WI38 (cell line): ENCODE results near the gene CTPS2.
"Not testable (repeated sequence)": the region's sequence is repeated elsewhere in the genome, so short reads cannot be mapped to it uniquely, and the experiment has no call there.

Source experiments
- H3K4me3 ChIP-seq: 2 replicates; pipeline ENCODE4 v1.5.1; 2011; ENCODE audit warnings: low read depth, mild to moderate bottlenecking, control low read depth, low read length
- CTCF ChIP-seq: IDR thresholded peaks from 2 replicates; pipeline ENCODE4 v1.5.1; 2012; ENCODE audit warnings: low read depth, mild to moderate bottlenecking, control low read depth, low read length

Gene CTPS2

GRCh38 chrX:16587836-16588235 lies 124.6 kb downstream of the CTPS2 start:
- H3K4me3 ChIP-seq, result no peak overlapping the region
- no peak for TF ChIP-seq CTCF

DNA sequence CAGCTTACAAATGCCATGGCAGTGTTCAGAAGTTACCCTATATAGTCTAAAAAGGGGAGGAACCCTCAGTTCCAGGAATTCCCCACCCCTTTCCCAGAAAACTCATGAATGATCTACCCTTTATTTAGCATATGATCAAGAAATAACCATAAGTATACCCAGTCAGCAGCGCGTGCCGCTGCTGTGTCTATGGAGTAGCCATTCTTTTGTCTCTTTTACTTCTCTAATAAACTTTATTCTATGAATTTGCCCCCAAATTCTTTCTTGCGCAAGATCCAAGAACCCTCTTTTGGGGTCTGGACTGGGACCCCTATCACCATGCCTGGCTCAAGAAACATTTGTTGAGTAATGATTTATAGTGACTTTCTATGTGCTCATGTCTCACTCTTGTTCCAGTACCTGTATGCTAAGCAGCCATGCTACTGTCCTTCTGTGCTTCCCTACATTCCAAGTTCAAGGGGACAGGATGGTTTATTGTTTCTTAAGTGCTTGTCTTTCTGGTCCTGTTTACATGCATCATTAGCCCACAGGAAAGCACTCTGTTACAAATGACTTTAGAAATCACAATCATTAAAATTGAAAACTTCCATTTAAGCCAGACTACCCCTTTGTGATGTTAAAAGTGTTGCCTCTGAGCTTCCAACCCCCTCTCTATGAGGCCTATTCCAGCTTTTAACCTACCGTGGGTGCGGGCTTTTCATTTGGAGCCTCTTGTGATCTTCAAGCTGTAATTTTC lies 125.9 kb downstream of the CTPS2 start:
- H3K4me3 ChIP-seq, result no peak overlapping the region
- TF ChIP-seq CTCF, result no peak

GRCh38 chrX:16585486-16586376 lies 126.7 kb downstream of the CTPS2 start:
- H3K4me3 ChIP-seq, result no peak overlapping the region
- no peak for TF ChIP-seq CTCF

DNA sequence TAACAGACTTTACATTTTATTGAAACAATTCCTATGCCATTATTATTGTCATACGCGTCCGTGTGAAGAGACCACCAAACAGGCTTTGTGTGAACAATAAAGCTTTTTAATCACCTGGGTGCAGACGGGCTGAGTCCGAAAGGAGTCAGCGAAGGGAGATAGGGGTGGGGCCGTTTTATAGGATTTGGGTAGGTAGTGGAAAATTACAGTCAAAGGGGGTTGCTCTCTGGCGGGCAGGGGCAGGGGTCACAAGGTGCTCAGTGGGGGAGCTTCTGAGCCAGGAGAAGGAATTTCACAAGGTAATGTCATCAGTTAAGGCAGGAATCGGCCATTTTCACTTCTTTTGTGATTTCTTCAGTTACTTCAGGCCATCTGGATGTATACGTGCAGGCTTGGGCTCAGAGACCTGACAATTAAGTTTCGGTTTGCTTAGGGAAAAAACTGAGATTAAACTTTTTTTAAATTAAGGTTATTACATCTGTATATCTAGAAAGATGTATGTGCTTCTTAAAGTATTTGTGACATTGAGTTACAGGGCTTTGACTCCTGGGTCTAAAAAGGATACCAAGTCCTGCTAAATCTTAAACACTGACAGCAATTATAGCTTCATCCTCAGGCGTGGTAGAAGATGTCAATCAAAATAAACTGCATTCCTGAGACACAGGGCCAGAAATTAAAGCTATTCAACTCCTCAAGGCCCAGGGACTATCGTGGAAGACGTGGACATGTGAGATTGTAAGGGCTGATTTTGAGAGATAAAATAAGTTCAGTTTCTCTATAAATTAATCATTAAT lies 132.3 kb downstream of the CTPS2 start:
- not testable (repeated sequence) for H3K4me3 ChIP-seq

- no peak for TF ChIP-seq CTCF
- H3K4me3 ChIP-seq, result no peak overlapping the region
Measured at GRCh38 chrX:16579517-16579916, 133.0 kb downstream of the CTPS2 start.

GRCh38 chrX:16578218-16578617 lies 134.3 kb downstream of the CTPS2 start:
- TF ChIP-seq CTCF, result no peak
- no peak overlapping the region for H3K4me3 ChIP-seq

DNA sequence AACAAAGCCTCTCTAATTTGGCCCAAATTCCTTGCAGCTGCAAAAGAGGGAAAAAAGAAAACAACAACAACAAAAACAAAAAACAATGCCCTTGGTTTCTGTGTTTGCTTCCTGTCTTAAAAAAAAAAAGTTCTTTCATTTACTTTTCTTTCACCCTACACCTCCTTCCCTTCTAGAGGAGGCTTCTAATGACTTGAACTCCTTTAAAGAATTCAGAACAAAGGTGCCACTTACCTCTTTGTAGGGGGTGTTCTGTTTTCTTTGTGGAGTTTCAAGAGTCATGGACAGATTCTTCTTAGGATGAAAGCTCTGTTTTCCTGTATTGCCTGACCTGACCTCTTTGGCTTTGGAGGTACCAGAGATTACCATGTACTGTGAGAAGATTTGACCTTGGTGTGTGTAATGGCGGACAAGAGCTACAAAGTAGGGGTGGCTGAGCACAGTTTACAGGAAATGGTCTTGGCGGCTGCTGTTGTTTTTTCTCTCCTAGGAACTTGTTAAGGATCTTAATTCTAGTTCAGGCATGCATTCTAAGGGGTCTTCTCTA lies 134.9 kb downstream of the CTPS2 start:
- no peak overlapping the region for H3K4me3 ChIP-seq
- no peak for TF ChIP-seq CTCF

GRCh38 chrX:16575388-16575787 lies 137.1 kb downstream of the CTPS2 start:
- H3K4me3 ChIP-seq, result not testable (repeated sequence)
